VCaP (cell line): ENCODE results near the gene MARCO.
"Not testable (repeated sequence)": the region's sequence is repeated elsewhere in the genome, so short reads cannot be mapped to it uniquely, and the experiment has no call there.

Experiments
- H3K27ac ChIP-seq: fragments of 450-650 bp; 2 replicates; pipeline ENCODE4 v1.5.1; 2017
- CTCF ChIP-seq: fragments of 450-650 bp; conservative IDR thresholded peaks from 2 replicates; pipeline ENCODE4 v1.5.1; 2017; ENCODE audit warnings: mild to moderate bottlenecking, moderate library complexity

The MARCO gene

GRCh38 chr2:119024568-119024967 lies 82.6 kb downstream of the MARCO start:
- no peak overlapping the region for H3K27ac ChIP-seq
- TF ChIP-seq CTCF: no peak

GRCh38 chr2:119025013-119025412 lies 83.0 kb downstream of the MARCO start:
- no peak overlapping the region for H3K27ac ChIP-seq
- no peak for TF ChIP-seq CTCF

GRCh38 chr2:119025762-119026351 lies 83.9 kb downstream of the MARCO start:
- TF ChIP-seq CTCF: no peak
- no peak overlapping the region for H3K27ac ChIP-seq

- TF ChIP-seq CTCF: no peak
- no peak overlapping the region for H3K27ac ChIP-seq
Observed at GRCh38 chr2:119026890-119027289, 84.9 kb downstream of the MARCO start.

GRCh38 chr2:119028327-119029174 lies 86.6 kb downstream of the MARCO start:
- no peak overlapping the region for H3K27ac ChIP-seq
- peak; percentile 84 for TF ChIP-seq CTCF

- H3K27ac ChIP-seq: no peak overlapping the region
- TF ChIP-seq CTCF: no peak
Observed at GRCh38 chr2:119029297-119029696, 87.3 kb downstream of the MARCO start.

GRCh38 chr2:119037922-119038321 lies 95.9 kb downstream of the MARCO start:
- H3K27ac ChIP-seq: not testable (repeated sequence)

GRCh38 chr2:119040730-119041129 lies 98.7 kb downstream of the MARCO start:
- TF ChIP-seq CTCF: no peak
- no peak overlapping the region for H3K27ac ChIP-seq
